Duodenal mucosa (tissue), 2 donors: ENCODE results near the gene HIP1.
A peak's percentile ranks its signal among the peaks of the same experiment; 100 is the strongest.
"Not testable (repeated sequence)": the region's sequence is repeated elsewhere in the genome, so short reads cannot be mapped to it uniquely, and the experiment has no call there.

Source experiments
- H3K27ac ChIP-seq: one replicate; pipeline ENCODE4 v1.7.0; 2013; ENCODE audit warnings: low read depth, low read length
- H3K27me3 ChIP-seq, 2 donors: one replicate each; pipeline ENCODE4 v1.7.0; 2013; ENCODE audit warnings: low read length in 2 of 2, control low read depth in 1 of 2; ENCODE audit not compliant: insufficient read depth in 2 of 2, control insufficient read depth in 1 of 2
- H3K36me3 ChIP-seq, 2 donors: one replicate each; pipeline ENCODE4 v1.7.0; 2013; ENCODE audit warnings: low read length in 2 of 2, control low read depth in 1 of 2; ENCODE audit not compliant: insufficient read depth in 2 of 2, control insufficient read depth in 1 of 2
- H3K4me1 ChIP-seq, 2 donors: one replicate each; pipeline ENCODE4 v1.7.0; 2013; ENCODE audit warnings: low read length in 2 of 2, control low read depth in 1 of 2; ENCODE audit not compliant: insufficient read depth in 2 of 2, control insufficient read depth in 1 of 2
- H3K4me3 ChIP-seq, 2 donors: one replicate each; pipeline ENCODE4 v1.7.0; 2013; ENCODE audit warnings: low read length in 2 of 2, low read depth in 1 of 2
- H3K9ac ChIP-seq, 2 donors: one replicate each; pipeline ENCODE4 v1.7.0; 2013; ENCODE audit warnings: low read length in 2 of 2, low read depth in 1 of 2
- H3K9me3 ChIP-seq, 2 donors: one replicate each; pipeline ENCODE4 v1.7.0; 2013; ENCODE audit warnings: low read length in 2 of 2, control low read depth in 1 of 2; ENCODE audit not compliant: control insufficient read depth in 1 of 2

The HIP1 gene

DNA sequence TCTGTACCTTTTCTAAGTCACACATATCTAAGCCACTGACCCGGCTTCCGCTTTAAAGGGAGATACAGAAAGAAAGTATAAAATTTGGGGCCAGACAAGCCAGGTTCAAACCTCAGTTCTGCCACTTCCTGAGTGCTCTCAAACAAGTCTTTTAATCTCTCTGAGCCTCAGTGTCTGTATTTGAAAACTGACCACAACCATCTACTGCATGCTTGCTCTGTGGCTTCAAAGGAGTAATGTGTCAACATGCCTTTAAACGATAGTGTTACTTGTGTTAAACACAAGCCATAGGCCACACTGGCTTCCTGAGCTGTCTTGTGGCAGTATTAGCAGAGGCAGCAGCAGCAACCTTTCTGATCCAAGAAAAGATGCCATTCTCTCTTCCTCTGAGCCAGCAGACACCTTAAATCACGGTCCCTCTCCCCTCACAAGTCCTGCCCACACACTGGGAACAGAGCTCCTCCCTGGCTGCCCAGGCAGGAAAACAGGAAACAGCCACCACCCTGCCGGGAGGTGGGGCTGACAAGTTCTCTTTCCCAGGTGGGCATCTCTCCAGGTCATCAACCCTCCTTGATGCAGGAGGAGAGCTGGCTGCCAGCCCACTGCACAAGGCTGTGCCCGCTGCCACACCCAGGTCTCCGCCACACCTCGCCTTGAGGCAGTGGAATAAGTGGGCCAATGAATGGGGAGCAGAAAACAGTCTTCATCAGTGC, 10.7 kb downstream of the HIP1 start:
- Histone ChIP-seq H3K9me3 (no peaks in the 10 kb centered on the region), H3K9ac (peak overlapping the region; percentile 13 to 32), H3K27me3 (no peaks in the 10 kb centered on the region), H3K4me3 (peak overlapping the region in 1 of 2 donors; percentile 26), H3K36me3 (no peaks in the 10 kb centered on the region), H3K27ac (peak overlapping the region; percentile 33), H3K4me1 (peaks cover 15 to 16% of the 10 kb centered on the region in 2 donors)

DNA sequence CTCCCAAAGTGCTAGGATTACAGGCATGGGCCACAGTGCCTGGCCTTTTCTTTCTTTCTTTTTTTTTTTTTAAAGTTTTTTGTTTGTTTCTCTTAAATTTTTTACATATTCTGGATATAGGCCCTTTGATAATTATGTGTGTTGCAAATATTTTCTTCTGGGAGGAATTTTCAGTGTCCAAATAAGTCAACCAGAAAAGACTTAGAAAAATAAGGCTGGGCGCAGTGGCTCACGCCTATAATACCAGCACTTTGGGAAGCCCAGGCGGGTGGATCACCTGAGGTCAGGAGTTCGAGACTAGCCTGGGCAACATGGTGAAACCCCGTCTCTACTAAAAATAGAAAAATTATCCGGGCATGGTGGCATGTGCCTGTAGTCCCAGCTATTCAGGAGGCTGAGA, 11.4 kb downstream of the HIP1 start:
- not testable (repeated sequence) for H3K9ac ChIP-seq, H3K27ac ChIP-seq, H3K4me3 ChIP-seq, H3K9me3 ChIP-seq, H3K27me3 ChIP-seq, H3K36me3 ChIP-seq
- peaks cover 13 to 15% of the 10 kb centered on the region in 2 donors for H3K4me1 ChIP-seq

GRCh38 chr7:75725306-75725705, 13.4 kb downstream of the HIP1 start:
- Histone ChIP-seq H3K27me3 (no peaks in the 10 kb centered on the region), H3K4me1 (peaks cover 13 to 15% of the 10 kb centered on the region in 2 donors), H3K4me3 (no peak overlapping the region), H3K36me3 (no peaks in the 10 kb centered on the region), H3K9ac (no peak overlapping the region), H3K9me3 (no peaks in the 10 kb centered on the region), H3K27ac (no peak overlapping the region)

DNA sequence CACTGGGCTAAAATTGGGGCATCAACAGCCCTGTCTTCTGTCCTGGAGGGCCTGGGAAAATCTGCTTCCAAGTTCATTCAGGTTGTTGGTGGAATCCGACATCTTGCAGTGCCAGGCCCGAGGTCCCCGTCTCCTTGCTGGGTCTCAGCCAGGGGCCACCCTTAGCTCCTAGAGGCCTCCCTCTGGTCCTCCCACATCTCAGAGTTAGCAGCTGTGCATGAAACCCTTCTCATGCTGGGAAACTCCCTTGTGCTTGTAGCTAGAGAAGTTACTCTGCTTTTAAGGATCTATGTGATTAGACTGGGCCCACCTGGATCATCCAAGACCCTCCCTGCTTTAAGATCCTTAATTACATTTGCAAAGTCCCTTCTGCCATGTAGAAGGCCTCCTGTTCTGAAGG, 15.3 kb downstream of the HIP1 start:
- no peak overlapping the region for H3K4me3 ChIP-seq
- no peaks in the 10 kb centered on the region for H3K27me3 ChIP-seq
- H3K9me3 ChIP-seq, result no peaks in the 10 kb centered on the region
- peaks cover 8 to 9% of the 10 kb centered on the region in 2 donors for H3K4me1 ChIP-seq
- H3K27ac ChIP-seq, result no peak overlapping the region
- H3K9ac ChIP-seq, result no peak overlapping the region
- H3K36me3 ChIP-seq, result no peaks in the 10 kb centered on the region

- no peak overlapping the region for H3K4me3 ChIP-seq
- H3K27me3 ChIP-seq, result no peaks in the 10 kb centered on the region
- no peaks in the 10 kb centered on the region for H3K9me3 ChIP-seq
- H3K27ac ChIP-seq, result no peak overlapping the region
- no peaks in the 10 kb centered on the region for H3K36me3 ChIP-seq
- peaks cover 0 to 4% of the 10 kb centered on the region in 2 donors for H3K4me1 ChIP-seq
- no peak overlapping the region for H3K9ac ChIP-seq
Observed at GRCh38 chr7:75722373-75722772, 16.4 kb downstream of the HIP1 start.

DNA sequence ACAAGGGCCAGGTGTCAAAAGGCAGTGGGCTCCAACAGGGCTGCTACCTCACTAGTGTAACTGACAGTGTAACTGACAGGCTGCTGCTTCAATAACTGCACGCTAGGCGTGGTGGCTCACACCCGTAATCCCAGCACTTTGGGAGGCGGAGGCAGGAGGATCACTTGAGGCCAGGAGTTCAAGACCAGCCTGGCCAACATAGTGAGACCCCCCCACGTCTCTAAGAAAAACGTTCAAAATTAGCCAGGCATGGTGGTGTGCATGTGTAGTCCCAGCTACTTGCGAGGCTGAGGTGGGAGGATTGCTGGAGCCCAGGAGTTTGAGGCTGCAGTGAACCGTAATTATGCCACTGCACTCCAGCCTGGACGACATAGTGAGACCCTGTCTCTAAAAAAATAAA, 16.8 kb downstream of the HIP1 start:
- not testable (repeated sequence) for H3K36me3 ChIP-seq, H3K4me3 ChIP-seq, H3K4me1 ChIP-seq, H3K27me3 ChIP-seq, H3K27ac ChIP-seq, H3K9me3 ChIP-seq, H3K9ac ChIP-seq

GRCh38 chr7:75721426-75721825, 17.3 kb downstream of the HIP1 start:
- Histone ChIP-seq H3K27ac (no peak overlapping the region), H3K27me3 (no peaks in the 10 kb centered on the region), H3K4me1 (peaks cover 0 to 4% of the 10 kb centered on the region in 2 donors), H3K4me3 (no peak overlapping the region), H3K9me3 (no peaks in the 10 kb centered on the region), H3K36me3 (no peaks in the 10 kb centered on the region), H3K9ac (no peak overlapping the region)

- no peak overlapping the region for H3K27ac ChIP-seq
- no peaks in the 10 kb centered on the region for H3K27me3 ChIP-seq
- no peaks in the 10 kb centered on the region for H3K36me3 ChIP-seq
- no peaks in the 10 kb centered on the region for H3K9me3 ChIP-seq
- no peak overlapping the region for H3K9ac ChIP-seq
- peaks cover 0 to 4% of the 10 kb centered on the region in 2 donors for H3K4me1 ChIP-seq
- H3K4me3 ChIP-seq, result no peak overlapping the region
Observed at GRCh38 chr7:75719626-75720025, 19.1 kb downstream of the HIP1 start.

- Histone ChIP-seq H3K9ac (no peak overlapping the region), H3K9me3 (no peaks in the 10 kb centered on the region), H3K4me1 (peaks cover 0 to 4% of the 10 kb centered on the region in 2 donors), H3K27me3 (no peaks in the 10 kb centered on the region), H3K4me3 (no peak overlapping the region), H3K27ac (no peak overlapping the region), H3K36me3 (no peaks in the 10 kb centered on the region)
Observed at GRCh38 chr7:75718390-75719031, 20.2 kb downstream of the HIP1 start.

GRCh38 chr7:75717746-75718145, 21.0 kb downstream of the HIP1 start:
- not testable (repeated sequence) for H3K9ac ChIP-seq, H3K36me3 ChIP-seq, H3K4me1 ChIP-seq, H3K27me3 ChIP-seq, H3K4me3 ChIP-seq, H3K27ac ChIP-seq, H3K9me3 ChIP-seq
